ENCODE results near the gene PCDHB13.

The PCDHB13 gene

GRCh38 chr5:141261238-141261546, 47.5 kb downstream of the PCDHB13 start:
- DNase-seq (ENCODE audit: low read depth, low spot score): no peak

Data from activated CD4-positive, CD25-positive, alpha-beta regulatory T cell treated with anti-CD3 and anti-CD28 coated beads, Interleukin-2, amount 50 U/mL, for 16 hours (primary cell).